HEK293 (cell line): ENCODE measurements around the gene NTMT1.

Experiments
- CTCF ChIA-PET: fragments of 350-600 bp; formaldehyde crosslinking; extraction: SDS; loops from one replicate; lab custom pipeline; 2021; ENCODE audit warnings: antibody characterized with exemption; lab: Yijun Ruan, JAX
- POLR2A ChIA-PET: fragments of 300-600 bp; formaldehyde crosslinking; extraction: SDS; loops from one replicate; lab custom pipeline; 2020; ENCODE audit warnings: antibody characterized with exemption, inconsistent platforms; lab: Yijun Ruan, JAX
- H3K27ac ChIP-seq: fragments of 200-500 bp; sonication (Bioruptor generic); 2 replicates; pipeline ENCODE4 v1.5.1; 2014; ENCODE audit warnings: low read depth, low read length, control low read depth, inconsistent platforms; ENCODE audit errors: extremely low read depth
- H3K36me3 ChIP-seq, 2 experiments: fragments of 200-500 bp in 1 of 2; sonication (Bioruptor generic) in 1 of 2; 1 replicate in 1 of 2; 2 replicates in 1 of 2; pipeline ENCODE4 v1.5.1; 2014 to 2017; ENCODE audit warnings: inconsistent platforms in 2 of 2, low read length in 2 of 2; ENCODE audit not compliant: control insufficient read depth in 2 of 2, insufficient read depth in 1 of 2
- H3K4me1 ChIP-seq: fragments of 200-500 bp; sonication (Bioruptor generic); 2 replicates; pipeline ENCODE4 v1.5.1; 2014; ENCODE audit warnings: mild to moderate bottlenecking, low read length, inconsistent platforms; ENCODE audit not compliant: control insufficient read depth, insufficient read depth
- H3K4me3 ChIP-seq: 2 replicates; pipeline ENCODE4 v1.5.1; 2011; ENCODE audit warnings: low read depth, mild to moderate bottlenecking, control low read depth, low read length, moderate library complexity
- H3K9me3 ChIP-seq: fragments of 200-500 bp; sonication (Bioruptor generic); 2 replicates; pipeline ENCODE4 v1.5.1; 2014; ENCODE audit warnings: low read depth, low read length, inconsistent platforms; ENCODE audit not compliant: control insufficient read depth, insufficient read depth
- GLIS1 ChIP-seq: fragments of 450-650 bp; formaldehyde crosslinking; IDR thresholded peaks from 2 replicates; pipeline ENCODE4 v1.5.1; 2016; ENCODE audit warnings: missing biosample characterization, missing genetic modification characterization
- HIC1 ChIP-seq: fragments of 450-650 bp; formaldehyde crosslinking; IDR thresholded peaks from 2 replicates; pipeline ENCODE4 v1.5.1; 2016; ENCODE audit warnings: missing biosample characterization, missing genetic modification characterization
- KLF8 ChIP-seq: fragments of 450-650 bp; formaldehyde crosslinking; IDR thresholded peaks from 2 replicates; pipeline ENCODE4 v1.5.1; 2016; ENCODE audit warnings: missing biosample characterization, missing genetic modification characterization
- SALL2 ChIP-seq: fragments of 450-650 bp; formaldehyde crosslinking; IDR thresholded peaks from 2 replicates; pipeline ENCODE4 v1.5.0; 2017; ENCODE audit warnings: missing biosample characterization, mild to moderate bottlenecking, missing genetic modification characterization, borderline replicate concordance
- ZNF169 ChIP-seq: fragments of 450-650 bp; formaldehyde crosslinking; IDR thresholded peaks from 2 replicates; pipeline ENCODE4 v1.5.1; 2016; ENCODE audit warnings: missing biosample characterization, missing genetic modification characterization
- ZNF223 ChIP-seq: fragments of 450-650 bp; formaldehyde crosslinking; IDR thresholded peaks from 2 replicates; pipeline ENCODE4 v1.5.1; 2016; ENCODE audit warnings: missing biosample characterization, missing genetic modification characterization
- ZNF350 ChIP-seq: fragments of 450-650 bp; formaldehyde crosslinking; IDR thresholded peaks from 2 replicates; pipeline ENCODE4 v1.5.0; 2017; ENCODE audit warnings: missing biosample characterization, mild to moderate bottlenecking, missing genetic modification characterization
- ZNF433 ChIP-seq: fragments of 450-650 bp; formaldehyde crosslinking; IDR thresholded peaks from 2 replicates; pipeline ENCODE4 v1.5.1; 2016; ENCODE audit warnings: missing biosample characterization, missing genetic modification characterization, low read depth
- ZNF449 ChIP-seq: fragments of 450-650 bp; formaldehyde crosslinking; IDR thresholded peaks from 2 replicates; pipeline ENCODE4 v1.5.1; 2017; ENCODE audit warnings: missing biosample characterization, mild to moderate bottlenecking, missing genetic modification characterization, moderate library complexity
- ZNF488 ChIP-seq: fragments of 450-650 bp; formaldehyde crosslinking; IDR thresholded peaks from 2 replicates; pipeline ENCODE4 v1.5.1; 2016; ENCODE audit warnings: missing biosample characterization, missing genetic modification characterization
- ZNF513 ChIP-seq: fragments of 450-650 bp; IDR thresholded peaks from 2 replicates; pipeline ENCODE4 v1.5.1; 2018; ENCODE audit warnings: missing biosample characterization, missing genetic modification characterization
- ZNF548 ChIP-seq: fragments of 450-650 bp; formaldehyde crosslinking; IDR thresholded peaks from 2 replicates; pipeline ENCODE4 v1.5.1; 2016; ENCODE audit warnings: missing biosample characterization, missing genetic modification characterization
- ZNF580 ChIP-seq: fragments of 450-650 bp; formaldehyde crosslinking; IDR thresholded peaks from 2 replicates; pipeline ENCODE4 v1.5.1; 2016; ENCODE audit warnings: missing biosample characterization, missing genetic modification characterization
- ZNF600 ChIP-seq: fragments of 450-650 bp; formaldehyde crosslinking; IDR thresholded peaks from 2 replicates; pipeline ENCODE4 v1.5.1; 2016; ENCODE audit warnings: missing biosample characterization, missing genetic modification characterization
- ZNF837 ChIP-seq: fragments of 450-650 bp; formaldehyde crosslinking; IDR thresholded peaks from 2 replicates; pipeline ENCODE4 v1.5.1; 2016; ENCODE audit warnings: missing biosample characterization, missing genetic modification characterization

NTMT1 gene

GRCh38 chr9:129607027-129607387, 19.0 kb upstream of the NTMT1 start:
- POLR2A ChIA-PET: interaction anchor here (1.7 kb wide), 1 partner anchor 464 kb away, joined by 4 read pairs; no protein-coding TSS in a partner anchor
- Histone ChIP-seq H3K27ac (no peak overlapping the region), H3K36me3 (no peaks in the 10 kb centered on the region), H3K4me3 (no peak overlapping the region), H3K9me3 (no peaks in the 10 kb centered on the region), H3K4me1 (no peaks in the 10 kb centered on the region; the same call in 1 of the 2 replicates)
- TF ChIP-seq ZNF580 (tag by site-specific recombination) (0 out of 2 replicates have a peak, but pooled peaks have one; percentile 30), SALL2 (tag by site-specific recombination) (no peak), KLF8 (tag by site-specific recombination) (no peak)
- CTCF ChIA-PET: interaction anchor here (0.6 to 3.8 kb wide), 9 partner anchors 11 to 476 kb away, joined by 3 to 22 read pairs (median 4); partner anchors contain the start of gene C9orf50

- Histone ChIP-seq H3K36me3 (no peaks in the 10 kb centered on the region), H3K4me3 (no peak overlapping the region), H3K27ac (no peak overlapping the region), H3K4me1 (no peaks in the 10 kb centered on the region; the same call in 1 of the 2 replicates), H3K9me3 (no peaks in the 10 kb centered on the region)
- TF ChIP-seq ZNF223 (tag by site-specific recombination) (no peak), ZNF513 (tag by site-specific recombination) (no peak), ZNF837 (no peak), ZNF433 (no peak), ZNF169 (tag by site-specific recombination) (no peak), ZNF350 (tag by site-specific recombination) (no peak), ZNF548 (tag by site-specific recombination) (no peak), GLIS1 (tag by site-specific recombination) (no peak), ZNF449 (no peak), ZNF600 (tag by site-specific recombination) (0 out of 2 replicates have a peak, but pooled peaks have one; percentile 32), ZNF488 (no peak), HIC1 (tag by site-specific recombination) (0 out of 2 replicates have a peak, but pooled peaks have one; percentile 29)
- CTCF ChIA-PET: interaction anchor here (0.7 to 3.8 kb wide), 14 partner anchors 9 to 478 kb away, joined by 3 to 22 read pairs (median 4); partner anchors contain the start of gene C9orf50
- POLR2A ChIA-PET: interaction anchor here (0.7 to 2.5 kb wide), 6 partner anchors 8 to 436 kb away, joined by 3 to 14 read pairs (median 4); partner anchors contain the start of gene IER5L
Observed at GRCh38 chr9:129608561-129609481, 17.1 kb upstream of the NTMT1 start.
